ENCODE measurements around the gene TREH.

DNA sequence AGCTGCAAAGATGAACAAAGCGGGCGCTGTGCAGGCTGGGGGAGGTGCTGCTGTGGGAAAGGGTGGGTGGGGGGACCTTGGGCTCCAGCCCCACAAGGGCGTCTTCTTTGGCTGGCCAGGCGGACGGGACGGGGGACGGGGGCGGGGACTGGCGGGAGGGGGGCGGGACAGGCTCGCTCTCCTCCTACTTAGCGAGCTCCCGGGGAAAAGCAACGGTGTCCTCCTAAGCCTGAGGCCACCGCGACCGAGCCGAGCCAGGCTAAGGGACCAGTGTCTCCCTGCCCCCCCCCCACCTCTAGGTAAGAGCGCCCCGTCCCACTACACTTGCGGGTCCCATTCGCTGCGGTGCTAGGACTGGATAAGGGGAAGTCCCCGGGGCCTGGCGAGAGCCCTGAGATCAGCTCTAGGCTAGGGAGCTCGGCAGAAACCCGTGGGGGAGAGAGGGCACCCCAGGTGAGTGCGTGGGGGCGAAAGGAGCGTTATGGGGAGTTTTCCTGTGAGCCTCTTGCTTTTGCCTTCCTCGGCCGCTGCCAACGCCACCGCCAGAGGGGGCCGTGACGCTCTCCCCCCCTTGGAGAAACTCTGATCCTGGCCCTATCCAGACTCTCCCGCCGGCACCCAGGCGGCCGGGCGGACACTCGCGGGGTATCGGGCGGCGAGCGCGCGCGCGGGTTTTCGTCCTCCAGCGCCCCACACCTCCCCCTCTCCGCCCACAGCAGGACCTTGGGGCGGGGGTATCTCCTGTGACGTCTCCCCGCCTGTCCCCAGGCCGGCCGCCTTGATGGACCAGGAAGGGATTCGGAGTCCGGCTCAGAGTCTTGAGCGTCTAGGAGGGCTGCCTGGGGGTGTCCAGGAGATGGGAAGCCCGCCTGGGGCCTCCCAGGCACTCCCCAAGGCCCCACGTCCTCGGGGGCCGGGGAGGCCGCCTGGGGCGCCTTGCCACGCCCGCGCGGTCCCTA lies 71.8 kb downstream of the TREH start, which contains the start of gene PHLDB1:
- TF ChIP-seq EP300 (conservative IDR thresholded peaks at IDR 0.05; ENCODE audit: poor library complexity, severe bottlenecking) (no peak), TAF1 (IDR thresholded peaks at IDR 0.05; ENCODE audit: low read depth) (no peak), CTCF (IDR thresholded peaks at IDR 0.05; ENCODE audit: poor library complexity, severe bottlenecking) (peak; percentile 37), SMC3 (conservative IDR thresholded peaks at IDR 0.05; ENCODE audit: poor library complexity) (no peak), REST (IDR thresholded peaks at IDR 0.05; ENCODE audit: borderline replicate concordance) (no peak), POLR2AphosphoS5 (IDR thresholded peaks at IDR 0.05) (no peak), EZH2 (IDR thresholded peaks at IDR 0.05; ENCODE audit: borderline replicate concordance, insufficient read depth, low read length, poor library complexity, severe bottlenecking) (no peak)
